PC-3 (cell line): Measurements from ENCODE around the gene EHMT1. TPM values are rescaled to one million over a fixed set of nuclear protein-coding genes. Genes with fewer than 3 reads are reported as not detected.

ENCODE experiments used
- ATAC-seq: fragments of 200-7000 bp; cut with Tn5 transposase; 2 replicates; pipeline ENCODE4 v1.9.1; 2020; ENCODE audit warnings: mild to moderate bottlenecking, moderate library complexity
- BruUV-seq: library from RNA; stranded (reverse); fragments of 400-500 nt; replicated peaks from 2 replicates; lab custom pipeline; 2021; lab: Mats Ljungman, UMichigan
- CTCF ChIA-PET: fragments of 300-600 bp; sonication (Branson Sonifier 250); formaldehyde crosslinking; loops from one replicate; lab custom pipeline; 2022; ENCODE audit warnings: antibody characterized with exemption; lab: Charles Lee
- POLR2A ChIA-PET: fragments of 300-600 bp; sonication (Branson Sonifier 250); formaldehyde crosslinking; loops from one replicate; lab custom pipeline; 2022; ENCODE audit warnings: antibody characterized with exemption; ENCODE audit not compliant: unreplicated experiment; lab: Charles Lee
- DNase-seq: peaks from one replicate; pipeline ENCODE4 v3.0.0-alpha.2; 2015
- H2AFZ ChIP-seq: fragments of 300-600 bp; sonication (generic); 2 replicates; pipeline ENCODE4 v1.6.0; 2016; ENCODE audit warnings: antibody characterized with exemption, low read length
- H3F3A ChIP-seq: fragments of 300-600 bp; sonication (generic); one replicate; pipeline ENCODE4 v1.6.0; 2017; ENCODE audit warnings: antibody characterized with exemption, low read length, control low read depth, mild to moderate bottlenecking; ENCODE audit not compliant: unreplicated experiment
- H3K27ac ChIP-seq: fragments of 300-600 bp; sonication (generic); 2 replicates; pipeline ENCODE4 v1.5.1; 2016; ENCODE audit warnings: mild to moderate bottlenecking, low read length
- H3K27me3 ChIP-seq: fragments of 300-600 bp; sonication (generic); 2 replicates; pipeline ENCODE4 v1.6.1; 2016; ENCODE audit warnings: low read length, mixed read lengths
- H3K36me3 ChIP-seq: fragments of 300-600 bp; sonication (generic); 2 replicates; pipeline ENCODE4 v1.6.1; 2016; ENCODE audit warnings: low read depth, mixed run types, low read length, mixed read lengths
- H3K4me1 ChIP-seq: fragments of 300-600 bp; sonication (generic); 2 replicates; pipeline ENCODE4 v1.5.1; 2016; ENCODE audit warnings: low read length; ENCODE audit not compliant: insufficient read depth
- H3K4me2 ChIP-seq: fragments of 300-600 bp; sonication (generic); 2 replicates; pipeline ENCODE4 v1.6.0; 2016; ENCODE audit warnings: low read length
- H3K4me3 ChIP-seq: fragments of 300-600 bp; sonication (generic); 2 replicates; pipeline ENCODE4 v1.5.1; 2016; ENCODE audit warnings: mild to moderate bottlenecking, low read length, mixed read lengths
- H3K79me2 ChIP-seq: fragments of 300-600 bp; sonication (generic); 2 replicates; pipeline ENCODE4 v1.6.1; 2017; ENCODE audit warnings: low read length, mixed read lengths
- H3K9ac ChIP-seq: fragments of 300-600 bp; sonication (generic); 2 replicates; pipeline ENCODE4 v1.6.0; 2016; ENCODE audit warnings: mild to moderate bottlenecking, low read length
- H3K9me2 ChIP-seq: fragments of 300-600 bp; sonication (generic); replicated peaks from 2 replicates; pipeline ENCODE4 v1.6.1; 2016; ENCODE audit warnings: mixed run types, low read length, mixed read lengths
- H3K9me3 ChIP-seq: fragments of 300-600 bp; sonication (generic); 2 replicates; pipeline ENCODE4 v1.6.1; 2016; ENCODE audit warnings: low read length, mixed read lengths
- H4K20me1 ChIP-seq: fragments of 300-600 bp; sonication (generic); 2 replicates; pipeline ENCODE4 v1.6.1; 2016; ENCODE audit warnings: low read length, mixed read lengths
- CTCF ChIP-seq: fragments of 300-600 bp; sonication (generic); conservative IDR thresholded peaks from 2 replicates; pipeline ENCODE4 v1.5.1; 2017; ENCODE audit warnings: antibody characterized with exemption, low read depth, mild to moderate bottlenecking, low read length
- EZH2 ChIP-seq: fragments of 300-600 bp; sonication (generic); IDR thresholded peaks from one replicate; pipeline ENCODE4 v1.6.1; 2017; ENCODE audit warnings: antibody characterized with exemption, mild to moderate bottlenecking, low read length; ENCODE audit not compliant: unreplicated experiment
- EZH2phosphoT487 ChIP-seq: fragments of 300-600 bp; sonication (generic); IDR thresholded peaks from 2 replicates; pipeline ENCODE4 v1.6.1; 2018; ENCODE audit warnings: mild to moderate bottlenecking, antibody characterized with exemption, low read length, borderline replicate concordance
- intact Hi-C: fragments of 100-400 bp; cut with micrococcal nuclease; formaldehyde crosslinking; loops from 2 replicates; pipeline ENCODE4 v1.9.0; 2023
- total RNA-seq: library from RNA; depleted of rRNA; stranded (reverse); fragments of >200 nt; gene quantifications from 2 replicates; pipeline ENCODE4 v1.2.3, GENCODE V29; 2014

Gene EHMT1
- total RNA-seq, 1 experiment from 2014 or later, result 42.8 TPM

- H2AFZ ChIP-seq, result no peak overlapping the region
- no peak for DNase-seq
- BruUV-seq, result no TSS peak
- no peak for ATAC-seq
- H3F3A ChIP-seq, result no peaks in the 10 kb centered on the region
- no peaks in the 10 kb centered on the region for H3K79me2 ChIP-seq
- H3K4me1 ChIP-seq, result no peaks in the 10 kb centered on the region
- H3K36me3 ChIP-seq, result peaks cover 8% of the 10 kb centered on the region
- intact Hi-C loops, result no loop called here
- no peak overlapping the region for H3K9ac ChIP-seq
- CTCF ChIA-PET, result no interaction called here
- TF ChIP-seq EZH2phosphoT487, result no peak
- no peak for TF ChIP-seq EZH2
- no peak for TF ChIP-seq CTCF
- no peaks in the 10 kb centered on the region for H3K9me2 ChIP-seq
- no peaks in the 10 kb centered on the region for H3K27me3 ChIP-seq
- no peak overlapping the region for H3K4me2 ChIP-seq
- no peaks in the 10 kb centered on the region for H3K9me3 ChIP-seq
- no peak overlapping the region for H3K27ac ChIP-seq
- POLR2A ChIA-PET, result no interaction called here
- H4K20me1 ChIP-seq, result no peaks in the 10 kb centered on the region
- H3K4me3 ChIP-seq, result no peak overlapping the region
Observed at GRCh38 chr9:137825324-137825989, 206.7 kb downstream of the EHMT1 start.

DNA sequence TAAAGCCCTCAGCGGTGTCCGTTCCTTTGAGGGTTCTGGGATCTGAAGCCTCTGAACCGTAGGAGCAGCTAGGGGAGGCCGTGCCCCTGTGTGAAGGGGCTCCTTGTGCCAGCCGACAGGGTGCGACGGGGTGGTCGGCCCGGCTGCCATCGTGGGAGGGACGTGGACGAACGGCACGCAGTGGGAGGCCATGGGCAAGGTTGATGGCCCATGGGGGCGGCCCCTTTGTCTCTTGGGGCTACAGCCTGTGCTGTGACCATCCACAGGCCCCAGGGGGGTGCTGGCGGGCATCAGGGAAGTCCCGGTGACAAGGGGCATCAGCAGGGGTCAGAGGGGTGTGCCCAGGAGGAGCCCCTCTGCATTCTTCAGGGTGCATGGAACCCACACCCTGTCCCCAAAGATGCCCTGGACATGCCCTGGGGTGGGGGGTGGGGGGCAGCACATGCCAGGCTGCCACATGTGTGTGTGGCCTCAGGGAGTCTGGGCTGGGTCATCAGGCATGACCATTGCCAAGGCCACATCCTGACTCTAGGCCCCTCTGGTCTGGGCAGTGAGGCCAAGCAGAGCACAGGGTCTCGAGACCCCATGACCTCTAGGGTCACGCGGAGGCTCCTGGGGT lies 209.2 kb downstream of the EHMT1 start:
- ChIA-PET CTCF (no interaction called here), POLR2A (no interaction called here)
- no peaks in the 10 kb centered on the region for H3K36me3 ChIP-seq
- H3K79me2 ChIP-seq, result no peaks in the 10 kb centered on the region
- no peak overlapping the region for H3K4me3 ChIP-seq
- H3K27ac ChIP-seq, result no peak overlapping the region
- no peaks in the 10 kb centered on the region for H3K4me1 ChIP-seq
- H3K9me3 ChIP-seq, result no peaks in the 10 kb centered on the region
- no peaks in the 10 kb centered on the region for H3K9me2 ChIP-seq
- no peak for DNase-seq
- H4K20me1 ChIP-seq, result no peaks in the 10 kb centered on the region
- no peaks in the 10 kb centered on the region for H3F3A ChIP-seq
- H2AFZ ChIP-seq, result no peak overlapping the region
- ATAC-seq, result no peak
- H3K4me2 ChIP-seq, result no peak overlapping the region
- no peak overlapping the region for H3K9ac ChIP-seq
- BruUV-seq, result no TSS peak
- H3K27me3 ChIP-seq, result no peaks in the 10 kb centered on the region
- TF ChIP-seq CTCF, result no peak
- TF ChIP-seq EZH2, result no peak
- no peak for TF ChIP-seq EZH2phosphoT487
- intact Hi-C loops, result no loop called here
